Kidney (tissue), 14 donors: ENCODE measurements around the gene RAB3C. TPM values are rescaled to one million over a fixed set of nuclear protein-coding genes. Genes with fewer than 3 reads are reported as not detected.

Experiments
- DNase-seq, 5 donors: peaks; one replicate each; pipeline ENCODE4 v3.0.0-alpha.2; 2013 to 2020
- FAIRE-seq: peaks from 2 replicates; lab custom pipeline; 2012; peaks lifted over from hg19 to GRCh38; lab: Jason Lieb, UNC
- H3K27ac ChIP-seq, 2 donors: one replicate each; pipeline ENCODE4 v1.7.0; 2013; ENCODE audit warnings: low read depth in 2 of 2, low read length in 2 of 2, inconsistent platforms in 1 of 2
- H3K27me3 ChIP-seq: one replicate; pipeline ENCODE4 v1.7.1; 2013; ENCODE audit warnings: low read length, inconsistent platforms; ENCODE audit not compliant: control insufficient read depth, insufficient read depth
- H3K36me3 ChIP-seq, 3 donors: one replicate each; pipeline versions ENCODE4 v1.7.0 to v1.7.1; 2013; ENCODE audit warnings: low read length in 3 of 3, control low read depth in 1 of 3, inconsistent platforms in 1 of 3; ENCODE audit not compliant: insufficient read depth in 3 of 3, control insufficient read depth in 2 of 3
- H3K4me1 ChIP-seq, 3 donors: one replicate each; pipeline versions ENCODE4 v1.7.0 to v1.7.1; 2013; ENCODE audit warnings: low read length in 3 of 3, inconsistent platforms in 1 of 3, low read depth in 1 of 3; ENCODE audit not compliant: control insufficient read depth in 2 of 3, insufficient read depth in 2 of 3
- H3K4me3 ChIP-seq, 3 donors: one replicate each; pipeline versions ENCODE4 v1.7.0 to v1.8.1; 2013; ENCODE audit warnings: low read length in 3 of 3, control low read depth in 1 of 3, inconsistent platforms in 1 of 3
- H3K9ac ChIP-seq, 3 donors: one replicate each; pipeline versions ENCODE4 v1.7.0 to v1.7.1; 2013; ENCODE audit warnings: low read length in 3 of 3, control low read depth in 1 of 3, inconsistent platforms in 1 of 3
- H3K9me3 ChIP-seq, 3 donors: one replicate each; pipeline versions ENCODE4 v1.7.0 to v1.7.1; 2013; ENCODE audit warnings: low read length in 3 of 3, control low read depth in 1 of 3, inconsistent platforms in 1 of 3; ENCODE audit not compliant: control insufficient read depth in 2 of 3, insufficient read depth in 1 of 3
- intact Hi-C: fragments of 100-400 bp; cut with DNase I; formaldehyde crosslinking; loops from one replicate; pipeline ENCODE4 v1.11.1; 2022
- polyA plus RNA-seq: library from polyadenylated mRNA; stranded (reverse); fragments of 350-450 nt; fragmentation: Illumina TruSeq; extraction: RNeasy Lipid Tissue Mini Kit (QIAGEN cat#74804); gene quantifications from one replicate; pipeline ENCODE4 v1.2.3, GENCODE V29; 2014; ENCODE audit warnings: low read depth, low replicate concordance; ENCODE audit not compliant: insufficient read depth
- total RNA-seq: library from RNA; stranded (reverse); fragmentation: NEBNext Ultra II Directional; extraction: Animal tissue kit (Norgen Biotek cat#: 25700); gene quantifications from one replicate; pipeline ENCODE4 v1.2.1, GENCODE V29; 2021
- TF ChIP-seq, protein P1 (sequence below): IDR thresholded peaks from 3 replicates; pipeline ENCODE4 v1.5.1; 2012; ENCODE audit warnings: mild to moderate bottlenecking, moderate library complexity, borderline replicate concordance; ENCODE audit not compliant: insufficient read depth; ENCODE audit errors: extremely low read depth
- donor health status: control.
- donor health status: control.
- donor health status: control.
- donor health status: control.
- donor health status: control.
- donor health status: DM: yes; HTN: yes; CAD: no.
- donor health status: Normal renal cell carcinoma (clear cell type).

RAB3C gene
- total and polyA plus RNA-seq, 2 donors from 2014 or later = 3.7 TPM; not detected in 1

DNA sequence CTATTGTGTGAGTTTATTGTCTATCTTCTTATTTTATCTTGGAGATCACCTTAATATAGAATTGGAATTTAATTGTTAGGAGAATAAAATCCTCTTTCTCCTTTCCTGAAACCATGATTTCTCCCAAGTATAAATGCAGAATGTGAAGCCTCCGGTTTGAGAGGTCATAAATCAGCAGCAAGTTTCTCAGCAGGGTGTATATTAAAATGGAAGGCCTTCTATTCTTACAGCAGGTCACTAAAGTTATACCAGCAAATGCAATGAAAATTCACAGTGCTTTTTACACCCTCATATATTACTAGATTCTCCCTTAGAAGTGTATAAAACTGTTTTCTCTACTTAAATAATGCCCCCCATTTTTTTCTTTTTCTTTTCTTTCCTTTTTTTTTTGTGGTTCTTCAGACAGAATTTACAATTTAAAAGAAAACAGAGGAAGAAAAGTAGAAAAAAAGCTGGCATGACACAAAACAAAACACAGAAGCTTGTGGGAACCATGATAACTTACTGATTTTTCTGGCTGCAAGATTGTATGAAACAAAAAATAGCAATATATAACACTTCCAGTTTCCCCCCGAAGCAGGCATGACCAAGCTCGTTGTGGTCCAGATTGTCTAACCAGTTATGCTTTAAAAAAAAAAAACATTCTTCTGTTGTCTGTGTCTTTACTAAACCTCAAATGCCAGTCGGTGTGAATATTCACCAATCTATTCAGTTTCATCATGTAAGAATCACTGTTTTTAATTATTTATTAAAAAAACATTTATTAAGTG lies 211.2 kb downstream of the RAB3C start:
- FAIRE-seq (no peak), DNase-seq (no peak)
- no peaks in the 10 kb centered on the region for H3K9me3 ChIP-seq
- no peak overlapping the region for H3K4me3 ChIP-seq
- H3K27me3 ChIP-seq = no peaks in the 10 kb centered on the region
- H3K4me1 ChIP-seq = no peaks in the 10 kb centered on the region
- no peaks in the 10 kb centered on the region for H3K36me3 ChIP-seq
- no peak overlapping the region for H3K27ac ChIP-seq
- intact Hi-C loops = no loop called here
- no peak overlapping the region for H3K9ac ChIP-seq
- TF ChIP-seq, protein P1, sequence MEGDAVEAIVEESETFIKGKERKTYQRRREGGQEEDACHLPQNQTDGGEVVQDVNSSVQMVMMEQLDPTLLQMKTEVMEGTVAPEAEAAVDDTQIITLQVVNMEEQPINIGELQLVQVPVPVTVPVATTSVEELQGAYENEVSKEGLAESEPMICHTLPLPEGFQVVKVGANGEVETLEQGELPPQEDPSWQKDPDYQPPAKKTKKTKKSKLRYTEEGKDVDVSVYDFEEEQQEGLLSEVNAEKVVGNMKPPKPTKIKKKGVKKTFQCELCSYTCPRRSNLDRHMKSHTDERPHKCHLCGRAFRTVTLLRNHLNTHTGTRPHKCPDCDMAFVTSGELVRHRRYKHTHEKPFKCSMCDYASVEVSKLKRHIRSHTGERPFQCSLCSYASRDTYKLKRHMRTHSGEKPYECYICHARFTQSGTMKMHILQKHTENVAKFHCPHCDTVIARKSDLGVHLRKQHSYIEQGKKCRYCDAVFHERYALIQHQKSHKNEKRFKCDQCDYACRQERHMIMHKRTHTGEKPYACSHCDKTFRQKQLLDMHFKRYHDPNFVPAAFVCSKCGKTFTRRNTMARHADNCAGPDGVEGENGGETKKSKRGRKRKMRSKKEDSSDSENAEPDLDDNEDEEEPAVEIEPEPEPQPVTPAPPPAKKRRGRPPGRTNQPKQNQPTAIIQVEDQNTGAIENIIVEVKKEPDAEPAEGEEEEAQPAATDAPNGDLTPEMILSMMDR = no peak

DNA sequence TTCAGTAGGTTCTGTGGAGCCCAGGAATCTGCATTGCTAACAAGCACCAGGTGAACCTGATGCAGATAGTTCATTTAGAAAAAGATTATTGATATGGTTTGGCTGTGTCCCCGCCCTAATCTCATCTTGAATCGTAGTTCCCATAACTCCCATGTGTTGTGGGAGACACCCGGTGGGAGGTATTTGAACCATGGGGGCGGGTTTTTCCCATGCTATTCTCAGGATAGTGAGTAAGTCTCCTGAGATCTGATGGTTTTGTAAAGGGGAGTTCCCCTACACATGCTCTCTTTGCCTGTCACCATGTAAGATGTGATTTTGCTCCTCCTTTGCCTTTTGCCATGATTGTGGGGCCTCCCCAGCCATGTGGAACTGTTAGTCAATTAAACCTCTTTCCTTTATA lies 212.0 kb downstream of the RAB3C start:
- no peak overlapping the region for H3K27ac ChIP-seq
- H3K36me3 ChIP-seq = no peaks in the 10 kb centered on the region
- no peak for DNase-seq
- no peaks in the 10 kb centered on the region for H3K9me3 ChIP-seq
- no peak overlapping the region for H3K9ac ChIP-seq
- no peak overlapping the region for H3K4me3 ChIP-seq
- TF ChIP-seq, protein P1 = no peak
- FAIRE-seq = no peak
- intact Hi-C loops = no loop called here
- H3K4me1 ChIP-seq = no peaks in the 10 kb centered on the region
- H3K27me3 ChIP-seq = no peaks in the 10 kb centered on the region

DNA sequence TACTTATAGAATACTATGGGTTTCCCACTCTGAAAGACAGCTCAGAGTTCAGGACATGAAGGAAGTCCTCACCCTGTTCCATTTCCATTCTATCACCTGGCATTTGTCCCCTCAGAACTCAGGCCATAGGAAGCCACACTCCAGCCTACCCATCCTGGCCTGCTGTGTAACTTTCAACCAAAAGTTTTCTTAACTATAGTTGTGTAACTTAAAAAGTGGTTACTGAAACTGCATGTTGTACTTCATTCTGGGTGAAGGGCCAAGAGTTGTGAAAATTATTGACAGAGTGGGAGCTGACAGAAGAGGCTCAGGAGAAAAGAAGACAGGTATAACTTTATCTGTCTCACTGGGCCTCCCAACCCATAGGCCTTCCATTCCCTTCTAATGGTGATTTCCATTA lies 212.5 kb downstream of the RAB3C start:
- Histone ChIP-seq H3K9ac (no peak overlapping the region), H3K36me3 (no peaks in the 10 kb centered on the region), H3K27me3 (no peaks in the 10 kb centered on the region), H3K4me1 (no peaks in the 10 kb centered on the region), H3K27ac (no peak overlapping the region), H3K9me3 (no peaks in the 10 kb centered on the region), H3K4me3 (no peak overlapping the region)
- intact Hi-C loops = no loop called here
- no peak for FAIRE-seq
- no peak for DNase-seq
- TF ChIP-seq, protein P1 = no peak
